ENCODE measurements around the gene STX8.
"Not testable (repeated sequence)": the region's sequence is repeated elsewhere in the genome, so short reads cannot be mapped to it uniquely, and the experiment has no call there.

The STX8 gene

GRCh38 chr17:9290226-9290613 is 285.4 kb downstream of the STX8 start:
- no peak for DNase-seq

- DNase-seq = no peak
Observed at GRCh38 chr17:9287306-9287705, 288.3 kb downstream of the STX8 start.

GRCh38 chr17:9286434-9286833 is 289.2 kb downstream of the STX8 start:
- DNase-seq = no peak

- no peak for DNase-seq
Observed at GRCh38 chr17:9285602-9286427, 289.8 kb downstream of the STX8 start.

- no peak for DNase-seq
Observed at GRCh38 chr17:9284884-9285283, 290.7 kb downstream of the STX8 start.

GRCh38 chr17:9283909-9284308 is 291.7 kb downstream of the STX8 start:
- DNase-seq = no peak

- no peak for DNase-seq
Observed at GRCh38 chr17:9279893-9280292, 295.7 kb downstream of the STX8 start.

- no peak for DNase-seq
Observed at GRCh38 chr17:9274973-9275372, 300.6 kb downstream of the STX8 start.

- no peak for DNase-seq
Observed at GRCh38 chr17:9273428-9274391, 301.9 kb downstream of the STX8 start.

GRCh38 chr17:9272501-9273200 is 303.0 kb downstream of the STX8 start:
- no peak for DNase-seq

GRCh38 chr17:9271989-9272388 is 303.6 kb downstream of the STX8 start:
- no peak for DNase-seq

GRCh38 chr17:9270921-9271320 is 304.7 kb downstream of the STX8 start:
- no peak for DNase-seq

GRCh38 chr17:9269350-9270035 is 306.1 kb downstream of the STX8 start:
- no peak for DNase-seq

GRCh38 chr17:9268546-9268945 is 307.1 kb downstream of the STX8 start:
- no peak for DNase-seq

GRCh38 chr17:9266697-9267117 is 308.9 kb downstream of the STX8 start:
- no peak for DNase-seq

- no peak for DNase-seq
Observed at GRCh38 chr17:9266031-9266680, 309.5 kb downstream of the STX8 start.

GRCh38 chr17:9261081-9262012 is 314.3 kb downstream of the STX8 start:
- no peak for DNase-seq

GRCh38 chr17:9259419-9259818 is 316.2 kb downstream of the STX8 start:
- DNase-seq = no peak

- DNase-seq = no peak
Observed at GRCh38 chr17:9258115-9259015, 317.3 kb downstream of the STX8 start.

- not testable (repeated sequence) for DNase-seq
Observed at GRCh38 chr17:9257630-9257965, 318.0 kb downstream of the STX8 start.
